Activated T-helper 17 cell treated with anti-CD3 and anti-CD28 coated beads, Interleukin-2, amount 50 U/mL, for 72 hours (primary cell): ENCODE data around the gene ANAPC1. TPM values are rescaled to one million over a fixed set of nuclear protein-coding genes. Genes with fewer than 3 reads are reported as not detected.
"Not testable (repeated sequence)": the region's sequence is repeated elsewhere in the genome, so short reads cannot be mapped to it uniquely, and the experiment has no call there.

Experiments used
- ATAC-seq: fragments of 150-1000 bp; cut with Tn5 transposase; replicated peaks from 2 replicates; pipeline ENCODE4 v1.10.0; 2021; ENCODE audit warnings: mild to moderate bottlenecking, moderate library complexity
- H3K27ac Mint-ChIP-seq: one replicate; pipeline ENCODE4 v1.8.0; 2022; ENCODE audit warnings: mixed read lengths
- H3K27me3 Mint-ChIP-seq: one replicate; pipeline ENCODE4 v1.8.0; 2022; ENCODE audit warnings: mixed read lengths
- H3K36me3 Mint-ChIP-seq: one replicate; pipeline ENCODE4 v1.8.0; 2022; ENCODE audit warnings: low read depth, mild to moderate bottlenecking, mixed read lengths
- H3K4me1 Mint-ChIP-seq: one replicate; pipeline ENCODE4 v1.8.0; 2022; ENCODE audit warnings: mixed read lengths
- H3K4me3 Mint-ChIP-seq: one replicate; pipeline ENCODE4 v1.8.0; 2022; ENCODE audit warnings: mild to moderate bottlenecking, mixed read lengths
- H3K9me3 Mint-ChIP-seq: one replicate; pipeline ENCODE4 v1.8.0; 2022; ENCODE audit warnings: mixed read lengths
- total RNA-seq, 2 donors: library from RNA; stranded (reverse); gene quantifications; one replicate each; pipeline ENCODE4 v1.2.3, GENCODE V29; 2022

Gene ANAPC1
- total RNA-seq, 2 donors from 2014 or later = 75.6 to 119 TPM

GRCh38 chr2:111750641-111751040 is 133.4 kb downstream of the ANAPC1 start:
- not testable (repeated sequence) for H3K36me3 Mint-ChIP-seq, H3K4me3 Mint-ChIP-seq, H3K27me3 Mint-ChIP-seq, H3K27ac Mint-ChIP-seq, ATAC-seq, H3K4me1 Mint-ChIP-seq, H3K9me3 Mint-ChIP-seq

- H3K9me3 Mint-ChIP-seq, H3K4me1 Mint-ChIP-seq, H3K27ac Mint-ChIP-seq, H3K36me3 Mint-ChIP-seq, H3K27me3 Mint-ChIP-seq, ATAC-seq, H3K4me3 Mint-ChIP-seq: not testable (repeated sequence)
Observed at GRCh38 chr2:111748429-111748828, 135.6 kb downstream of the ANAPC1 start.

- not testable (repeated sequence) for H3K4me1 Mint-ChIP-seq, H3K27me3 Mint-ChIP-seq, H3K27ac Mint-ChIP-seq, H3K9me3 Mint-ChIP-seq, H3K4me3 Mint-ChIP-seq, H3K36me3 Mint-ChIP-seq
- ATAC-seq = peak; percentile 98
Observed at GRCh38 chr2:111747410-111748115, 136.4 kb downstream of the ANAPC1 start.

GRCh38 chr2:111744751-111745150 is 139.2 kb downstream of the ANAPC1 start:
- not testable (repeated sequence) for H3K27me3 Mint-ChIP-seq, H3K27ac Mint-ChIP-seq, ATAC-seq, H3K4me3 Mint-ChIP-seq, H3K36me3 Mint-ChIP-seq, H3K9me3 Mint-ChIP-seq, H3K4me1 Mint-ChIP-seq

GRCh38 chr2:111741517-111741916 is 142.5 kb downstream of the ANAPC1 start:
- not testable (repeated sequence) for H3K27me3 Mint-ChIP-seq, H3K27ac Mint-ChIP-seq, H3K4me3 Mint-ChIP-seq, H3K9me3 Mint-ChIP-seq, ATAC-seq, H3K4me1 Mint-ChIP-seq, H3K36me3 Mint-ChIP-seq

GRCh38 chr2:111735838-111736721 is 147.9 kb downstream of the ANAPC1 start:
- peak; percentile 83 for ATAC-seq
- not testable (repeated sequence) for H3K9me3 Mint-ChIP-seq, H3K27ac Mint-ChIP-seq, H3K4me3 Mint-ChIP-seq, H3K36me3 Mint-ChIP-seq, H3K4me1 Mint-ChIP-seq, H3K27me3 Mint-ChIP-seq

GRCh38 chr2:111735420-111735819 is 148.6 kb downstream of the ANAPC1 start:
- H3K4me3 Mint-ChIP-seq, ATAC-seq, H3K27me3 Mint-ChIP-seq, H3K36me3 Mint-ChIP-seq, H3K27ac Mint-ChIP-seq, H3K9me3 Mint-ChIP-seq, H3K4me1 Mint-ChIP-seq: not testable (repeated sequence)

- not testable (repeated sequence) for ATAC-seq, H3K9me3 Mint-ChIP-seq, H3K27me3 Mint-ChIP-seq, H3K4me3 Mint-ChIP-seq, H3K27ac Mint-ChIP-seq, H3K36me3 Mint-ChIP-seq, H3K4me1 Mint-ChIP-seq
Observed at GRCh38 chr2:111729812-111730458, 154.1 kb downstream of the ANAPC1 start.

- H3K9me3 Mint-ChIP-seq, H3K27me3 Mint-ChIP-seq, H3K36me3 Mint-ChIP-seq, H3K27ac Mint-ChIP-seq, H3K4me1 Mint-ChIP-seq, H3K4me3 Mint-ChIP-seq: not testable (repeated sequence)
- ATAC-seq = peak; percentile 93
Observed at GRCh38 chr2:111727611-111728110, 156.3 kb downstream of the ANAPC1 start.

- H3K36me3 Mint-ChIP-seq, H3K4me1 Mint-ChIP-seq, H3K27me3 Mint-ChIP-seq, ATAC-seq, H3K27ac Mint-ChIP-seq, H3K9me3 Mint-ChIP-seq, H3K4me3 Mint-ChIP-seq: not testable (repeated sequence)
Observed at GRCh38 chr2:111725742-111726141, 158.3 kb downstream of the ANAPC1 start.

GRCh38 chr2:111719610-111720009 is 164.4 kb downstream of the ANAPC1 start:
- H3K4me1 Mint-ChIP-seq, H3K27me3 Mint-ChIP-seq, H3K36me3 Mint-ChIP-seq, H3K27ac Mint-ChIP-seq, H3K4me3 Mint-ChIP-seq, H3K9me3 Mint-ChIP-seq: not testable (repeated sequence)
- peak; percentile 62 for ATAC-seq

Other genes with a start within 250 kb of the ANAPC1 start
- under 1 TPM; 0.43 to 0.87 TPM for gene MERTK, start 14.4 kb upstream of the ANAPC1 start, total RNA-seq
- gene TMEM87B, start 171.1 kb upstream of the ANAPC1 start, total RNA-seq = 10 to 100 TPM; 19.9 to 27.7 TPM